ENCODE data around the gene IPO7. TPM values are rescaled to one million over a fixed set of nuclear protein-coding genes. Genes with fewer than 3 reads are reported as not detected.
"Not testable (repeated sequence)": the region's sequence is repeated elsewhere in the genome, so short reads cannot be mapped to it uniquely, and the experiment has no call there.

IPO7 gene
- total RNA-seq, 3 donors from 2014 or later: 61.8 to 123 (median 109) TPM

DNA sequence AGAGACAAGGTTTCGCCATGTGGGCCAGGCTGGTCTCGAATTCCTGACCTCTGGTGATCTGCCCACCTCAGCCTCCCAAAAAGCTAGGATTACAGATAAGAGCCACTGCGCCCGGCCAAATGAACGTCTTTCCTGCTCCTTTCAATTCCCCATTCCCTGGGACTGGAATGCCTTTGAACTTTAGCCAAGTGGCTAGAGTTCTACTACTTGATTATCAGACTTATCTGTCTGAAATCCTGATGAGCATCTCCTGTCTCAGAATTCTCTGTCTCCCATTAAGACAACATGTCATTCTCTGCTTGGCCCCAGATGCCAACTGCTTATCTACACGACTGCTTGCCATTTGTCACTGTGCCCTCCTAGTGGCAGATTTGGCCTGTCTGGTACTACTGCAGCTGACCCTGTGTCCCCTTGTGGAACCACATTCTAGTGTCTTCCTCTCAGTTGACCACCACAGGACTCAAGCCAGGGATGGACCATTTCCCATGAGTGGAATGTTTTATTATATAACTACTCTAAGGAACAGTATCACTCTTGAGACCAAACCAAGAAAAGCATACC, 33.1 kb upstream of the IPO7 start:
- Histone ChIP-seq H3K27me3 (no peaks in the 10 kb centered on the region), H3K9me3 (no peaks in the 10 kb centered on the region), H3K36me3 (no peaks in the 10 kb centered on the region), H3K4me1 (no peaks in the 10 kb centered on the region), H3K27ac (no peak overlapping the region), H3K4me3 (no peak overlapping the region)
- no peak for DNase-seq (ENCODE audit: low spot score in 2 of 2)
- TF ChIP-seq CTCF (IDR thresholded peaks at IDR 0.05) (no peak), POLR2A (IDR thresholded peaks at IDR 0.05) (no peak), POLR2AphosphoS5 (IDR thresholded peaks at IDR 0.05) (no peak)
- intact Hi-C loops (cut with DNase I; ENCODE audit: low total_unique reads): no loop called here

DNA sequence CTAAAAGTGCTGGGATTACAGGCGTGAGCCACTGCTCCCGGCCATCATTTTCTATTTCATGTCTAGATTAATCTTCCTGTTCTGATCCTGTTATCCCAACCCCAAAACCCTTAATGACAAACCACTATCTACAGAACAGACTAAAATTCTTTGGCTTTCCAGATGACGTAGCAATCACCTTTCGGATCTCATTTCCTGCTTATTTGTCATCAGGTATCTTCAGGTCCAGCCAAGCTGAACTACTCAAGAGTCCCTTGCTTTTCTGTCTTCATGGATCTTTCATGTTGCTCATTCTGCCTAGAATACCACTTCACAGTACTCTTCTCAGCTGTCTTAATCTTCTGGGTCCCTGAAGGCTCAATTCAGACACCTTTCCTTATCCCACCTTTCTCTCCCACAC, 27.4 kb upstream of the IPO7 start:
- Histone ChIP-seq H3K27ac (no peak overlapping the region), H3K27me3 (no peaks in the 10 kb centered on the region), H3K36me3 (no peaks in the 10 kb centered on the region), H3K4me3 (no peak overlapping the region), H3K9me3 (no peaks in the 10 kb centered on the region), H3K4me1 (no peaks in the 10 kb centered on the region)
- TF ChIP-seq POLR2AphosphoS5 (IDR thresholded peaks at IDR 0.05) (no peak), CTCF (IDR thresholded peaks at IDR 0.05) (no peak), POLR2A (IDR thresholded peaks at IDR 0.05) (no peak)
- intact Hi-C loops (cut with DNase I; ENCODE audit: low total_unique reads): no loop called here
- DNase-seq (ENCODE audit: low spot score in 2 of 2): no peak

- not testable (repeated sequence) for H3K27ac ChIP-seq; H3K9me3 ChIP-seq; H3K27me3 ChIP-seq; H3K36me3 ChIP-seq; H3K4me1 ChIP-seq; DNase-seq (ENCODE audit: low spot score in 2 of 2); H3K4me3 ChIP-seq
- intact Hi-C loops (cut with DNase I; ENCODE audit: low total_unique reads): loop anchor here (10.0 kb wide), 1 partner anchor 46 kb away; the partner anchor contains the start of gene TMEM41B
Observed at GRCh38 chr11:9360862-9361622, 23.4 kb upstream of the IPO7 start.

DNA sequence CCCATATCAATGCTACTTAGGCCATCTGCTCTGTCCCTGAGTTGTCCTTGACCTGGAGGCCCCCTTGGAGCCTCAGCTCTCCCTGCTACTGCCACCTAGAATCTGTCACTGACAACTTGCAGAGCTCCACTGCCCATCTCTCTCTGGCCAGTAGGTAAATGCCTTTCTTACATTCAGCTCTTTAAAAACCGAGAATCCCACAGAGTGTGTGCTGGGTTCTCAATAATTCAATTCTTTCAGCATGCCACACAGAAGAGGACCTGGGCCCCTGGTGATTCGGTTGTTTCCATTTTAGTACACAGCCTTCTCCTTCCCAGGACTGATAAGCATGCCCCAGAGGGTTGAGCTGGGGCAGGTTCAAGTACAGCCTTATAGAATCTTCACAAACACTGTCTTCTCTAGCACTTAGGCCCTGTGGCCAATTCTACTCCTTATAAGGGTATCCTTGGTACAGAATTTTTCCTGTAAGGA, 22.0 kb upstream of the IPO7 start:
- H3K9me3 ChIP-seq: no peaks in the 10 kb centered on the region
- H3K27ac ChIP-seq: peak overlapping the region; percentile 97 to 98
- H3K27me3 ChIP-seq: no peaks in the 10 kb centered on the region
- H3K36me3 ChIP-seq: no peaks in the 10 kb centered on the region
- intact Hi-C loops (cut with DNase I; ENCODE audit: low total_unique reads): loop anchor here (10.0 kb wide), 1 partner anchor 48 kb away; the partner anchor contains the start of gene TMEM41B
- TF ChIP-seq POLR2AphosphoS5 (IDR thresholded peaks at IDR 0.05): no peak
- TF ChIP-seq POLR2A (IDR thresholded peaks at IDR 0.05): no peak
- no peak for TF ChIP-seq CTCF (IDR thresholded peaks at IDR 0.05)
- H3K4me3 ChIP-seq: no peak overlapping the region
- DNase-seq (ENCODE audit: low spot score in 2 of 2): no peak
- H3K4me1 ChIP-seq: peaks cover 0 to 7% of the 10 kb centered on the region in 2 donors

- peak; percentile 94 for DNase-seq (ENCODE audit: low spot score in 2 of 2)
- H3K27ac ChIP-seq: peak overlapping the region; percentile 97 to 98
- H3K9me3 ChIP-seq: no peaks in the 10 kb centered on the region
- H3K4me1 ChIP-seq: peaks cover 0 to 7% of the 10 kb centered on the region in 2 donors
- no peaks in the 10 kb centered on the region for H3K27me3 ChIP-seq
- intact Hi-C loops (cut with DNase I; ENCODE audit: low total_unique reads): loop anchor here (10.0 kb wide), 1 partner anchor 49 kb away; the partner anchor contains the start of gene TMEM41B
- peak overlapping the region; percentile 40 to 63 (median 53) for H3K4me3 ChIP-seq
- no peak for TF ChIP-seq POLR2A (IDR thresholded peaks at IDR 0.05)
- TF ChIP-seq POLR2AphosphoS5 (IDR thresholded peaks at IDR 0.05): peak; percentile 89 to 99 (median 90)
- TF ChIP-seq CTCF (IDR thresholded peaks at IDR 0.05): no peak
- no peaks in the 10 kb centered on the region for H3K36me3 ChIP-seq
Observed at GRCh38 chr11:9363954-9364912, 20.2 kb upstream of the IPO7 start.

Data from breast epithelium (tissue), 4 donors.